Keratinocyte (primary cell): ENCODE results near the gene NEK9. TPM values are rescaled to one million over a fixed set of nuclear protein-coding genes. Genes with fewer than 3 reads are reported as not detected.

Experiments
- DNase-seq: peaks from one replicate; pipeline ENCODE4 v3.0.0-alpha.2; 2011; ENCODE audit warnings: low read depth, missing footprints, low spot score
- FAIRE-seq: peaks from 2 replicates; lab custom pipeline; 2011; peaks lifted over from hg19 to GRCh38; lab: Jason Lieb, UNC
- H2AFZ ChIP-seq: 2 replicates; pipeline ENCODE4 v1.6.0; 2012; ENCODE audit warnings: low read length, control low read depth, inconsistent platforms; ENCODE audit not compliant: control insufficient read depth
- H3K27ac ChIP-seq: 2 replicates; pipeline ENCODE4 v1.5.1; 2011; ENCODE audit warnings: low read length; ENCODE audit not compliant: control insufficient read depth, insufficient read depth
- H3K27me3 ChIP-seq: 3 replicates; pipeline ENCODE4 v1.6.0; 2011; ENCODE audit warnings: low read length; ENCODE audit not compliant: control insufficient read depth, insufficient read depth; ENCODE audit errors: extremely low read depth
- H3K36me3 ChIP-seq, 2 experiments: 2 replicates in 1 of 2; 3 replicates in 1 of 2; pipeline ENCODE4 v1.5.1; 2011; ENCODE audit warnings: low read length in 2 of 2, mild to moderate bottlenecking in 1 of 2; ENCODE audit not compliant: control insufficient read depth in 2 of 2, insufficient read depth in 2 of 2; ENCODE audit errors: extremely low read depth in 1 of 2
- H3K4me1 ChIP-seq: 3 replicates; pipeline ENCODE4 v1.5.1; 2011; ENCODE audit warnings: low read length; ENCODE audit not compliant: control insufficient read depth, insufficient read depth; ENCODE audit errors: extremely low read depth
- H3K4me2 ChIP-seq: 3 replicates; pipeline ENCODE4 v1.6.0; 2011; ENCODE audit warnings: low read depth, low read length; ENCODE audit not compliant: control insufficient read depth, insufficient read depth; ENCODE audit errors: extremely low read depth
- H3K4me3 ChIP-seq, 3 experiments: fragments of 200-600 bp in 1 of 3; sonication (generic) in 1 of 3; 2 replicates in 2 of 3; 3 replicates in 1 of 3; pipeline ENCODE4 v1.5.1; 2011 to 2016; ENCODE audit warnings: low read length in 3 of 3, mild to moderate bottlenecking in 3 of 3, control low read depth in 2 of 3, inconsistent platforms in 1 of 3, low read depth in 1 of 3, mixed read lengths in 1 of 3, mixed run types in 1 of 3, moderate library complexity in 1 of 3; ENCODE audit not compliant: control insufficient read depth in 2 of 3, insufficient read depth in 2 of 3; ENCODE audit errors: extremely low read depth in 1 of 3
- H3K79me2 ChIP-seq: 2 replicates; pipeline ENCODE4 v1.6.0; 2012; ENCODE audit warnings: low read length; ENCODE audit not compliant: control insufficient read depth, insufficient read depth
- H3K9ac ChIP-seq: 3 replicates; pipeline ENCODE4 v1.6.0; 2011; ENCODE audit warnings: low read length; ENCODE audit not compliant: control insufficient read depth, insufficient read depth; ENCODE audit errors: extremely low read depth
- H3K9me1 ChIP-seq: 3 replicates; pipeline ENCODE4 v1.6.0; 2011; ENCODE audit warnings: low read length; ENCODE audit not compliant: control insufficient read depth, insufficient read depth; ENCODE audit errors: extremely low read depth
- H3K9me3 ChIP-seq: 2 replicates; pipeline ENCODE4 v1.5.1; 2012; ENCODE audit warnings: low read depth, low read length; ENCODE audit not compliant: control insufficient read depth
- H4K20me1 ChIP-seq: 3 replicates; pipeline ENCODE4 v1.6.0; 2011; ENCODE audit warnings: low read length; ENCODE audit not compliant: control insufficient read depth, insufficient read depth; ENCODE audit errors: extremely low read depth
- EZH2 ChIP-seq: IDR thresholded peaks from one replicate; pipeline ENCODE4 v1.6.1; 2012; ENCODE audit warnings: inconsistent platforms, mild to moderate bottlenecking, low read length, moderate library complexity
- dilution Hi-C: fragments of 300-500 bp; cut with MboI; formaldehyde crosslinking; loops from one replicate; pipeline ENCODE4 v1.7.0; 2020; ENCODE audit warnings: low sequenced_read_pairs; ENCODE audit not compliant: extremely low pct_ligation_motif_present
- polyA plus RNA-seq, 5 experiments: library from polyadenylated mRNA; depleted of rRNA in 3 of 5; stranded (reverse) in 3 of 5; stranded (forward) in 1 of 5; unstranded in 1 of 5; fragments of >200 nt; gene quantifications; 1 replicate in 1 of 5; 2 replicates in 3 of 5; 3 replicates in 1 of 5; pipeline versions ENCODE4 v1.2.1 to v1.2.3, GENCODE V29; 2011 to 2012; ENCODE audit warnings: missing spikeins in 2 of 5, low read depth in 1 of 5, low replicate concordance in 1 of 5
- TF ChIP-seq, protein P1 (sequence below), 3 experiments: IDR thresholded peaks in 1 of 3; conservative IDR thresholded peaks in 1 of 3; optimal IDR thresholded peaks in 1 of 3; 2 replicates in 2 of 3; 3 replicates in 1 of 3; pipeline versions ENCODE3 to v1.5.1; 2011; ENCODE audit warnings: low read length in 3 of 3, mild to moderate bottlenecking in 3 of 3, moderate library complexity in 2 of 3, control low read depth in 1 of 3, inconsistent platforms in 1 of 3; ENCODE audit not compliant: insufficient read depth in 2 of 3; ENCODE audit errors: extremely low read depth in 1 of 3

Gene NEK9
- polyA plus RNA-seq, 1 donor (not counting 4 experiments of a cell fraction or from before 2014, with no cell fraction given), result 43.7 TPM

DNA sequence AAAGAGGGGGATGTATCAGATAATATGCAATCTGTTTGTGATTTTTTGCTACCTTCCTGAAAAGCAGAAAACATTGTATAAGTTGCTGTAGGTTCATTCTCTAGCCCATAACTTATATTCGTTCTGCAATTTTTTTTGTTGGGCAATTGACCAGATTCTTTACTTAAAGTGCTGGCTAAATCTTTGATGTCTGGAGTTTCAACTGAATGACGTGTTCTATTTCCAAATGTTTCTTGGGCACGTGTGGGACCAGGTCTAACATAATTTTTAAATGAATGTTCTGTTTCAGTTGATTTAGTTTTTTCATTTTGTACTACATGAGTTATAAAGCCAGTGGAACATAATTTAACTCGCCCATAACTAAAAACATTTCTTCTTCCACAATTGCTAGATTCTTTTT, 79.3 kb downstream of the NEK9 start:
- Histone ChIP-seq H3K36me3 (peaks cover 3 to 8% of the 10 kb centered on the region in 2 experiments), H3K9me3 (no peaks in the 10 kb centered on the region), H4K20me1 (no peaks in the 10 kb centered on the region), H3K9me1 (no peaks in the 10 kb centered on the region), H3K4me2 (no peak overlapping the region), H3K27ac (no peak overlapping the region), H3K9ac (no peak overlapping the region), H2AFZ (no peak overlapping the region), H3K4me1 (peaks cover 18% of the 10 kb centered on the region), H3K4me3 (no peak overlapping the region), H3K79me2 (peaks cover 3% of the 10 kb centered on the region), H3K27me3 (no peaks in the 10 kb centered on the region)
- FAIRE-seq, result no peak
- dilution Hi-C loops, result no loop called here
- DNase-seq, result no peak
- TF ChIP-seq, protein P1, sequence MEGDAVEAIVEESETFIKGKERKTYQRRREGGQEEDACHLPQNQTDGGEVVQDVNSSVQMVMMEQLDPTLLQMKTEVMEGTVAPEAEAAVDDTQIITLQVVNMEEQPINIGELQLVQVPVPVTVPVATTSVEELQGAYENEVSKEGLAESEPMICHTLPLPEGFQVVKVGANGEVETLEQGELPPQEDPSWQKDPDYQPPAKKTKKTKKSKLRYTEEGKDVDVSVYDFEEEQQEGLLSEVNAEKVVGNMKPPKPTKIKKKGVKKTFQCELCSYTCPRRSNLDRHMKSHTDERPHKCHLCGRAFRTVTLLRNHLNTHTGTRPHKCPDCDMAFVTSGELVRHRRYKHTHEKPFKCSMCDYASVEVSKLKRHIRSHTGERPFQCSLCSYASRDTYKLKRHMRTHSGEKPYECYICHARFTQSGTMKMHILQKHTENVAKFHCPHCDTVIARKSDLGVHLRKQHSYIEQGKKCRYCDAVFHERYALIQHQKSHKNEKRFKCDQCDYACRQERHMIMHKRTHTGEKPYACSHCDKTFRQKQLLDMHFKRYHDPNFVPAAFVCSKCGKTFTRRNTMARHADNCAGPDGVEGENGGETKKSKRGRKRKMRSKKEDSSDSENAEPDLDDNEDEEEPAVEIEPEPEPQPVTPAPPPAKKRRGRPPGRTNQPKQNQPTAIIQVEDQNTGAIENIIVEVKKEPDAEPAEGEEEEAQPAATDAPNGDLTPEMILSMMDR (optimal IDR thresholded peaks at IDR 0.05 in 1 of 3, IDR thresholded peaks at IDR 0.05 in 1 of 3, conservative IDR thresholded peaks at IDR 0.05 in 1 of 3; ENCODE audit: extremely low read depth in 1 of 3, insufficient read depth in 2 of 3, low read length in 3 of 3), result no peak
- no peak for TF ChIP-seq EZH2

DNA sequence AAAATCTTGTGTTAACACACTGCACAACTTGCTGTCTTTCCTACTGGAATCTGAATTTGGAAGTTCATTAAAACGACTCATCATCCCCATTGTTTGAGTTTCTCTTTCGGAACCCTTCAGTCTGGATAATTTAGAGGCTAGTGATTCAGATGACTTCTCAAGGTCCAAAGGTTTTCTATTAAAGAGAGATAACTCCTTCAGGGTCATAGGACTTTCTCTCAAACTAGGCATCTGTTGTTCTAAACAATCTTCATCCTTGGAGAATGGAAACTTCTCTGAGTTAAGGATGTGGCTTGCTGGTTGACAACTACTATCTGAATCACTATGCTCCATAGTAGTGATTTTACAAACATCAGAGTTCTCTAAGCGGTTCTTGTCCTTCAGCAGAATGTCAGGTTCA, 79.9 kb downstream of the NEK9 start:
- H3K27me3 ChIP-seq, result no peaks in the 10 kb centered on the region
- H3K9ac ChIP-seq, result no peak overlapping the region
- H3K36me3 ChIP-seq, result peaks cover 3 to 12% of the 10 kb centered on the region in 2 experiments
- no peak overlapping the region for H3K27ac ChIP-seq
- no peak overlapping the region for H3K4me2 ChIP-seq
- FAIRE-seq (no peak), DNase-seq (no peak)
- no peaks in the 10 kb centered on the region for H4K20me1 ChIP-seq
- peaks cover 24% of the 10 kb centered on the region for H3K4me1 ChIP-seq
- H2AFZ ChIP-seq, result no peak overlapping the region
- dilution Hi-C loops, result no loop called here
- TF ChIP-seq EZH2, result no peak
- TF ChIP-seq, protein P1 (optimal IDR thresholded peaks at IDR 0.05 in 1 of 3, IDR thresholded peaks at IDR 0.05 in 1 of 3, conservative IDR thresholded peaks at IDR 0.05 in 1 of 3; ENCODE audit: extremely low read depth in 1 of 3, insufficient read depth in 2 of 3, low read length in 3 of 3), result no peak
- H3K9me1 ChIP-seq, result no peaks in the 10 kb centered on the region
- H3K79me2 ChIP-seq, result peaks cover 3% of the 10 kb centered on the region
- H3K4me3 ChIP-seq, result no peak overlapping the region
- H3K9me3 ChIP-seq, result no peaks in the 10 kb centered on the region
